Panc1 (cell line): ENCODE results near the gene AMZ1.

Experiments used
- POLR2AphosphoS5 ChIP-seq: IDR thresholded peaks from 2 replicates; pipeline ENCODE4 v1.6.1; 2012; ENCODE audit warnings: mild to moderate bottlenecking, low read depth, low read length, moderate library complexity
- SIN3A ChIP-seq: IDR thresholded peaks from 2 replicates; pipeline ENCODE4 v1.6.1; 2012; ENCODE audit warnings: low read depth, mild to moderate bottlenecking, low read length, moderate library complexity, borderline replicate concordance; ENCODE audit not compliant: insufficient read depth
- TCF7L2 ChIP-seq: IDR thresholded peaks from 2 replicates; pipeline ENCODE4 v1.6.1; 2011; ENCODE audit warnings: mild to moderate bottlenecking, low read depth, low read length, inconsistent platforms
- TF ChIP-seq, protein P1 (sequence below): fragments of 450-650 bp; IDR thresholded peaks from 2 replicates; pipeline ENCODE4 v1.5.1; 2017; ENCODE audit warnings: mild to moderate bottlenecking
- TF ChIP-seq, protein P2 (sequence below), 2 experiments: IDR thresholded peaks; 2 replicates each; pipeline ENCODE4 v1.6.1; 2011 to 2012; ENCODE audit warnings: low read depth in 2 of 2, control low read depth in 1 of 2, low read length in 1 of 2, mild to moderate bottlenecking in 1 of 2, moderate library complexity in 1 of 2; ENCODE audit not compliant: insufficient read depth in 1 of 2

DNA sequence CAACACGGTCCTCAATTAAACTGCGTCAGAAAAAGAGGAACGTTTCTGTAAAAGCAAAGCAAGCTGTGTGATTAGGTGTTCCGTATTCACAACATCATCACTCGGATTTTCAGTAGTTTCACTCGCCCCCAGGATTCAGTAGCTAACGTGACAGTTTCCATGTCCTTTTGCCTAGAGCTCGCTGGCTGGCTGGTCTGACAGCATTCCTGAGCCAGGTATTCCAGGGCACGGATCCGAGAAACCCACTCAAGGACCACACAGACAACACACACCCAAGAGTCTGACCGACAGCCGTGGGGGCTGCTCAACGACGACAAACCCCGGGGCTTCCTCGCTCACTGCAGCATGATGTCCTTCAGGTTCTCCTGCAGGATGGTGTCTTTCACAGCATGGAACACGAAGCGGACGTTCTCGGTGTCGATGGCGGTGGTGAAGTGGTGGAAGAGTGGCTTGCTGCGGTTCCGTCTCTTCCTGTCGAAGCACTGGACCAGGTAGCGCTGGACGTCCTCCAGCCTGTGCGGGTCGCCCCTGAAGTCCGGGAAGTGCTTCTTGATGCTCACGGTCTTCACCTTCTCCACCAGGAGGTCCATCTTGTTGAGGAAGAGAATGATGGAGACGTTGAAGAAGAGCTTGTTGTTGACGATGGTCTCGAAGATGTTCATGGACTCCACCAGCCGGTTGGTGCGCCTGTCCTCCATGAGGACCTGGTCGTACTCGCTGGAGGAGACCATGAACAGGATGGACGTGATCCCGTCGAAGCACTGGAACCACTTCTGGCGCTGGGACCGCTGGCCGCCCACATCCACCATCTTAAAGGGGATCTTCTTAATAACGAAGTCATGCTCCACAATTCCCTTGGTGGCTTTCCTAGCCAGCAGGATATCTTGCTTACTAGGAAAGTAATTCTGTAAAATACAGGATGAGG, 43.1 kb downstream of the AMZ1 start:
- TF ChIP-seq POLR2AphosphoS5 (no peak), SIN3A (no peak), TCF7L2 (no peak)
- TF ChIP-seq, protein P1, sequence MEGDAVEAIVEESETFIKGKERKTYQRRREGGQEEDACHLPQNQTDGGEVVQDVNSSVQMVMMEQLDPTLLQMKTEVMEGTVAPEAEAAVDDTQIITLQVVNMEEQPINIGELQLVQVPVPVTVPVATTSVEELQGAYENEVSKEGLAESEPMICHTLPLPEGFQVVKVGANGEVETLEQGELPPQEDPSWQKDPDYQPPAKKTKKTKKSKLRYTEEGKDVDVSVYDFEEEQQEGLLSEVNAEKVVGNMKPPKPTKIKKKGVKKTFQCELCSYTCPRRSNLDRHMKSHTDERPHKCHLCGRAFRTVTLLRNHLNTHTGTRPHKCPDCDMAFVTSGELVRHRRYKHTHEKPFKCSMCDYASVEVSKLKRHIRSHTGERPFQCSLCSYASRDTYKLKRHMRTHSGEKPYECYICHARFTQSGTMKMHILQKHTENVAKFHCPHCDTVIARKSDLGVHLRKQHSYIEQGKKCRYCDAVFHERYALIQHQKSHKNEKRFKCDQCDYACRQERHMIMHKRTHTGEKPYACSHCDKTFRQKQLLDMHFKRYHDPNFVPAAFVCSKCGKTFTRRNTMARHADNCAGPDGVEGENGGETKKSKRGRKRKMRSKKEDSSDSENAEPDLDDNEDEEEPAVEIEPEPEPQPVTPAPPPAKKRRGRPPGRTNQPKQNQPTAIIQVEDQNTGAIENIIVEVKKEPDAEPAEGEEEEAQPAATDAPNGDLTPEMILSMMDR: no peak
- TF ChIP-seq, protein P2, sequence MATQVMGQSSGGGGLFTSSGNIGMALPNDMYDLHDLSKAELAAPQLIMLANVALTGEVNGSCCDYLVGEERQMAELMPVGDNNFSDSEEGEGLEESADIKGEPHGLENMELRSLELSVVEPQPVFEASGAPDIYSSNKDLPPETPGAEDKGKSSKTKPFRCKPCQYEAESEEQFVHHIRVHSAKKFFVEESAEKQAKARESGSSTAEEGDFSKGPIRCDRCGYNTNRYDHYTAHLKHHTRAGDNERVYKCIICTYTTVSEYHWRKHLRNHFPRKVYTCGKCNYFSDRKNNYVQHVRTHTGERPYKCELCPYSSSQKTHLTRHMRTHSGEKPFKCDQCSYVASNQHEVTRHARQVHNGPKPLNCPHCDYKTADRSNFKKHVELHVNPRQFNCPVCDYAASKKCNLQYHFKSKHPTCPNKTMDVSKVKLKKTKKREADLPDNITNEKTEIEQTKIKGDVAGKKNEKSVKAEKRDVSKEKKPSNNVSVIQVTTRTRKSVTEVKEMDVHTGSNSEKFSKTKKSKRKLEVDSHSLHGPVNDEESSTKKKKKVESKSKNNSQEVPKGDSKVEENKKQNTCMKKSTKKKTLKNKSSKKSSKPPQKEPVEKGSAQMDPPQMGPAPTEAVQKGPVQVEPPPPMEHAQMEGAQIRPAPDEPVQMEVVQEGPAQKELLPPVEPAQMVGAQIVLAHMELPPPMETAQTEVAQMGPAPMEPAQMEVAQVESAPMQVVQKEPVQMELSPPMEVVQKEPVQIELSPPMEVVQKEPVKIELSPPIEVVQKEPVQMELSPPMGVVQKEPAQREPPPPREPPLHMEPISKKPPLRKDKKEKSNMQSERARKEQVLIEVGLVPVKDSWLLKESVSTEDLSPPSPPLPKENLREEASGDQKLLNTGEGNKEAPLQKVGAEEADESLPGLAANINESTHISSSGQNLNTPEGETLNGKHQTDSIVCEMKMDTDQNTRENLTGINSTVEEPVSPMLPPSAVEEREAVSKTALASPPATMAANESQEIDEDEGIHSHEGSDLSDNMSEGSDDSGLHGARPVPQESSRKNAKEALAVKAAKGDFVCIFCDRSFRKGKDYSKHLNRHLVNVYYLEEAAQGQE (IDR thresholded peaks at IDR 0.05; ENCODE audit: insufficient read depth in 1 of 2, low read depth in 2 of 2, low read length in 1 of 2): no peak
